GM23338 (cell line): ENCODE data around the gene ERBB4. TPM values are rescaled to one million over a fixed set of nuclear protein-coding genes. Genes with fewer than 3 reads are reported as not detected.

Experiments used
- ATAC-seq: fragments of 200-7000 bp; cut with Tn5 transposase; 3 replicates; pipeline ENCODE4 v1.9.1; 2020
- DNase-seq: peaks from one replicate; pipeline ENCODE4 v3.0.0-alpha.2; 2015; ENCODE audit warnings: low spot score
- H2AFZ ChIP-seq: fragments of 200-600 bp; sonication (generic); 2 replicates; pipeline ENCODE4 v1.8.0; 2016; ENCODE audit warnings: antibody characterized with exemption, mild to moderate bottlenecking, moderate library complexity
- H3F3A ChIP-seq: fragments of 200-600 bp; sonication (generic); replicated peaks from 2 replicates; pipeline ENCODE4 v1.8.0; 2017; ENCODE audit warnings: antibody characterized with exemption, mixed run types, low read depth
- H3K27ac ChIP-seq: fragments of 200-600 bp; sonication (generic); 2 replicates; pipeline ENCODE4 v1.6.1; 2016; ENCODE audit warnings: low read depth
- H3K27me3 ChIP-seq: fragments of 200-600 bp; sonication (generic); 2 replicates; pipeline ENCODE4 v1.8.0; 2016; ENCODE audit warnings: mild to moderate bottlenecking, mixed run types, moderate library complexity; ENCODE audit not compliant: insufficient read depth
- H3K36me3 ChIP-seq: fragments of 200-600 bp; sonication (generic); 2 replicates; pipeline ENCODE4 v1.8.0; 2016; ENCODE audit warnings: mild to moderate bottlenecking; ENCODE audit not compliant: insufficient read depth
- H3K4me1 ChIP-seq: fragments of 200-600 bp; sonication (generic); 2 replicates; pipeline ENCODE4 v1.8.0; 2016; ENCODE audit warnings: mild to moderate bottlenecking, moderate library complexity; ENCODE audit not compliant: insufficient read depth
- H3K4me2 ChIP-seq: fragments of 200-600 bp; sonication (generic); 2 replicates; pipeline ENCODE4 v1.7.1; 2017; ENCODE audit warnings: mixed run types
- H3K4me3 ChIP-seq: fragments of 200-600 bp; sonication (generic); 2 replicates; pipeline ENCODE4 v1.6.1; 2016; ENCODE audit warnings: mixed run types
- H3K79me2 ChIP-seq: fragments of 200-600 bp; sonication (generic); replicated peaks from 2 replicates; pipeline ENCODE4 v1.8.0; 2017; ENCODE audit warnings: mild to moderate bottlenecking; ENCODE audit not compliant: insufficient read depth
- H3K9me2 ChIP-seq: fragments of 200-600 bp; sonication (generic); 2 replicates; pipeline ENCODE4 v1.8.0; 2017; ENCODE audit not compliant: insufficient read depth
- H4K20me1 ChIP-seq: fragments of 200-600 bp; sonication (generic); replicated peaks from 2 replicates; pipeline ENCODE4 v1.8.0; 2017; ENCODE audit warnings: mild to moderate bottlenecking; ENCODE audit not compliant: insufficient read depth
- H3K27ac Mint-ChIP-seq: 2 replicates; pipeline ENCODE4 v1.8.0; 2020; ENCODE audit warnings: inconsistent platforms, mild to moderate bottlenecking, moderate library complexity, mixed read lengths
- H3K27me3 Mint-ChIP-seq: 3 replicates; pipeline ENCODE4 v1.8.0; 2022; ENCODE audit warnings: low read depth, mild to moderate bottlenecking, moderate library complexity, mixed read lengths, inconsistent platforms; ENCODE audit not compliant: insufficient read depth, poor library complexity
- H3K36me3 Mint-ChIP-seq: 3 replicates; pipeline ENCODE4 v1.8.0; 2021; ENCODE audit warnings: low read depth, mild to moderate bottlenecking, inconsistent platforms, moderate library complexity, mixed read lengths
- H3K4me1 Mint-ChIP-seq: 3 replicates; pipeline ENCODE4 v1.8.0; 2020; ENCODE audit warnings: mild to moderate bottlenecking, inconsistent platforms, mixed read lengths
- H3K4me3 Mint-ChIP-seq: 3 replicates; pipeline ENCODE4 v1.8.0; 2021; ENCODE audit warnings: moderate library complexity, mild to moderate bottlenecking, inconsistent platforms, mixed read lengths
- H3K9me3 Mint-ChIP-seq: 3 replicates; pipeline ENCODE4 v1.8.0; 2020; ENCODE audit warnings: moderate library complexity, mild to moderate bottlenecking, inconsistent platforms, mixed read lengths
- CREB1 ChIP-seq: fragments of 250-450 bp; sonication (Bioruptor Pico); IDR thresholded peaks from 2 replicates; pipeline ENCODE4 v1.5.0; 2020; ENCODE audit warnings: low read depth, mild to moderate bottlenecking, moderate library complexity
- ETS1 ChIP-seq: IDR thresholded peaks from 2 replicates; pipeline ENCODE4 v1.6.1; 2016; ENCODE audit warnings: antibody characterized with exemption
- EZH2 ChIP-seq: fragments of 200-600 bp; sonication (generic); IDR thresholded peaks from one replicate; pipeline ENCODE4 v1.8.0; 2017; ENCODE audit warnings: antibody characterized with exemption, mild to moderate bottlenecking, low read depth; ENCODE audit not compliant: unreplicated experiment
- EZH2phosphoT487 ChIP-seq: fragments of 200-600 bp; sonication (generic); IDR thresholded peaks from one replicate; pipeline ENCODE4 v1.8.1; 2018; ENCODE audit warnings: antibody characterized with exemption; ENCODE audit not compliant: unreplicated experiment
- JUNB ChIP-seq: IDR thresholded peaks from one replicate; pipeline ENCODE4 v1.6.1; 2016; ENCODE audit warnings: antibody characterized with exemption; ENCODE audit not compliant: unreplicated experiment
- NANOG ChIP-seq: IDR thresholded peaks from 2 replicates; pipeline ENCODE4 v1.6.1; 2016; ENCODE audit warnings: antibody characterized with exemption, borderline replicate concordance
- POLR2AphosphoS5 ChIP-seq: IDR thresholded peaks from 2 replicates; pipeline ENCODE4 v1.6.1; 2016; ENCODE audit warnings: antibody characterized with exemption, low read depth
- STAT1 ChIP-seq: IDR thresholded peaks from one replicate; pipeline ENCODE4 v1.6.1; 2016; ENCODE audit warnings: antibody characterized with exemption; ENCODE audit not compliant: unreplicated experiment
- ZNF114 ChIP-seq: fragments of 250-450 bp; sonication (Bioruptor Pico); IDR thresholded peaks from 2 replicates; pipeline ENCODE4 v1.5.0; 2020; ENCODE audit warnings: mild to moderate bottlenecking, moderate library complexity
- ZNF331 ChIP-seq: fragments of 250-450 bp; sonication (Bioruptor Pico); IDR thresholded peaks from 2 replicates; pipeline ENCODE4 v1.5.0; 2020; ENCODE audit warnings: low read depth, mild to moderate bottlenecking, moderate library complexity
- polyA plus RNA-seq: library from polyadenylated mRNA; unstranded; fragments of >200 nt; fragmentation: Nextera tagmentation; extraction: Ambion mirVana; gene quantifications from 2 replicates; pipeline ENCODE4 v1.2.1, GENCODE V29; 2016
- total RNA-seq: library from RNA; depleted of rRNA; stranded (reverse); fragments of >200 nt; shearing (Covaris generic); gene quantifications from 2 replicates; pipeline ENCODE4 v1.2.3, GENCODE V29; 2014
- TF ChIP-seq, protein P1 (sequence below): IDR thresholded peaks from one replicate; pipeline ENCODE4 v1.6.1; 2018; ENCODE audit warnings: antibody characterized with exemption; ENCODE audit not compliant: unreplicated experiment
- TF ChIP-seq, protein P2 (sequence below), 2 experiments: fragments of 200-600 bp in 1 of 2; sonication (generic) in 1 of 2; conservative IDR thresholded peaks; 2 replicates each; pipeline versions ENCODE4 v1.5.1 to v1.6.1; 2016 to 2017; ENCODE audit warnings: antibody characterized with exemption in 2 of 2, low read depth in 2 of 2, mild to moderate bottlenecking in 2 of 2, moderate library complexity in 1 of 2
- TF ChIP-seq, protein P3 (sequence below): fragments of 250-450 bp; sonication (Bioruptor Pico); IDR thresholded peaks from 2 replicates; pipeline ENCODE4 v1.5.0; 2020; ENCODE audit warnings: mild to moderate bottlenecking, moderate library complexity

The ERBB4 gene
- total and polyA plus RNA-seq, 2 experiments from 2014 or later = 0.73 to 1.1 TPM

GRCh38 chr2:211903961-211904360, 634.6 kb downstream of the ERBB4 start:
- H4K20me1 ChIP-seq = no peaks in the 10 kb centered on the region
- ATAC-seq = no peak
- Mint-ChIP-seq H3K4me1 (no peaks in the 10 kb centered on the region), H3K27me3 (no peaks in the 10 kb centered on the region), H3K36me3 (no peaks in the 10 kb centered on the region), H3K27ac (no peak overlapping the region), H3K9me3 (no peaks in the 10 kb centered on the region; the same call in 2 of the 3 replicates), H3K4me3 (no peak overlapping the region)
- no peaks in the 10 kb centered on the region for H3K27me3 ChIP-seq
- H3K79me2 ChIP-seq = no peaks in the 10 kb centered on the region
- no peaks in the 10 kb centered on the region for H3K36me3 ChIP-seq
- H2AFZ ChIP-seq = no peak overlapping the region
- H3K4me3 ChIP-seq = no peak overlapping the region
- no peak overlapping the region for H3K27ac ChIP-seq
- H3K4me1 ChIP-seq = no peaks in the 10 kb centered on the region
- H3F3A ChIP-seq = no peaks in the 10 kb centered on the region
- no peaks in the 10 kb centered on the region for H3K9me2 ChIP-seq
- DNase-seq = no peak
- H3K4me2 ChIP-seq = no peak overlapping the region
- no peak for TF ChIP-seq EZH2phosphoT487
- TF ChIP-seq STAT1 = no peak
- no peak for TF ChIP-seq ZNF114 (CRISPR knock-in tag)
- no peak for TF ChIP-seq ZNF331
- TF ChIP-seq EZH2 = no peak
- TF ChIP-seq NANOG = no peak
- TF ChIP-seq, protein P1, sequence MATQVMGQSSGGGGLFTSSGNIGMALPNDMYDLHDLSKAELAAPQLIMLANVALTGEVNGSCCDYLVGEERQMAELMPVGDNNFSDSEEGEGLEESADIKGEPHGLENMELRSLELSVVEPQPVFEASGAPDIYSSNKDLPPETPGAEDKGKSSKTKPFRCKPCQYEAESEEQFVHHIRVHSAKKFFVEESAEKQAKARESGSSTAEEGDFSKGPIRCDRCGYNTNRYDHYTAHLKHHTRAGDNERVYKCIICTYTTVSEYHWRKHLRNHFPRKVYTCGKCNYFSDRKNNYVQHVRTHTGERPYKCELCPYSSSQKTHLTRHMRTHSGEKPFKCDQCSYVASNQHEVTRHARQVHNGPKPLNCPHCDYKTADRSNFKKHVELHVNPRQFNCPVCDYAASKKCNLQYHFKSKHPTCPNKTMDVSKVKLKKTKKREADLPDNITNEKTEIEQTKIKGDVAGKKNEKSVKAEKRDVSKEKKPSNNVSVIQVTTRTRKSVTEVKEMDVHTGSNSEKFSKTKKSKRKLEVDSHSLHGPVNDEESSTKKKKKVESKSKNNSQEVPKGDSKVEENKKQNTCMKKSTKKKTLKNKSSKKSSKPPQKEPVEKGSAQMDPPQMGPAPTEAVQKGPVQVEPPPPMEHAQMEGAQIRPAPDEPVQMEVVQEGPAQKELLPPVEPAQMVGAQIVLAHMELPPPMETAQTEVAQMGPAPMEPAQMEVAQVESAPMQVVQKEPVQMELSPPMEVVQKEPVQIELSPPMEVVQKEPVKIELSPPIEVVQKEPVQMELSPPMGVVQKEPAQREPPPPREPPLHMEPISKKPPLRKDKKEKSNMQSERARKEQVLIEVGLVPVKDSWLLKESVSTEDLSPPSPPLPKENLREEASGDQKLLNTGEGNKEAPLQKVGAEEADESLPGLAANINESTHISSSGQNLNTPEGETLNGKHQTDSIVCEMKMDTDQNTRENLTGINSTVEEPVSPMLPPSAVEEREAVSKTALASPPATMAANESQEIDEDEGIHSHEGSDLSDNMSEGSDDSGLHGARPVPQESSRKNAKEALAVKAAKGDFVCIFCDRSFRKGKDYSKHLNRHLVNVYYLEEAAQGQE = no peak
- TF ChIP-seq, protein P2, sequence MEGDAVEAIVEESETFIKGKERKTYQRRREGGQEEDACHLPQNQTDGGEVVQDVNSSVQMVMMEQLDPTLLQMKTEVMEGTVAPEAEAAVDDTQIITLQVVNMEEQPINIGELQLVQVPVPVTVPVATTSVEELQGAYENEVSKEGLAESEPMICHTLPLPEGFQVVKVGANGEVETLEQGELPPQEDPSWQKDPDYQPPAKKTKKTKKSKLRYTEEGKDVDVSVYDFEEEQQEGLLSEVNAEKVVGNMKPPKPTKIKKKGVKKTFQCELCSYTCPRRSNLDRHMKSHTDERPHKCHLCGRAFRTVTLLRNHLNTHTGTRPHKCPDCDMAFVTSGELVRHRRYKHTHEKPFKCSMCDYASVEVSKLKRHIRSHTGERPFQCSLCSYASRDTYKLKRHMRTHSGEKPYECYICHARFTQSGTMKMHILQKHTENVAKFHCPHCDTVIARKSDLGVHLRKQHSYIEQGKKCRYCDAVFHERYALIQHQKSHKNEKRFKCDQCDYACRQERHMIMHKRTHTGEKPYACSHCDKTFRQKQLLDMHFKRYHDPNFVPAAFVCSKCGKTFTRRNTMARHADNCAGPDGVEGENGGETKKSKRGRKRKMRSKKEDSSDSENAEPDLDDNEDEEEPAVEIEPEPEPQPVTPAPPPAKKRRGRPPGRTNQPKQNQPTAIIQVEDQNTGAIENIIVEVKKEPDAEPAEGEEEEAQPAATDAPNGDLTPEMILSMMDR (conservative IDR thresholded peaks at IDR 0.05; ENCODE audit: low read depth in 2 of 2) = no peak
- TF ChIP-seq CREB1 (CRISPR knock-in tag) = no peak
- no peak for TF ChIP-seq JUNB
- no peak for TF ChIP-seq POLR2AphosphoS5
- TF ChIP-seq ETS1 = no peak
- TF ChIP-seq, protein P3, sequence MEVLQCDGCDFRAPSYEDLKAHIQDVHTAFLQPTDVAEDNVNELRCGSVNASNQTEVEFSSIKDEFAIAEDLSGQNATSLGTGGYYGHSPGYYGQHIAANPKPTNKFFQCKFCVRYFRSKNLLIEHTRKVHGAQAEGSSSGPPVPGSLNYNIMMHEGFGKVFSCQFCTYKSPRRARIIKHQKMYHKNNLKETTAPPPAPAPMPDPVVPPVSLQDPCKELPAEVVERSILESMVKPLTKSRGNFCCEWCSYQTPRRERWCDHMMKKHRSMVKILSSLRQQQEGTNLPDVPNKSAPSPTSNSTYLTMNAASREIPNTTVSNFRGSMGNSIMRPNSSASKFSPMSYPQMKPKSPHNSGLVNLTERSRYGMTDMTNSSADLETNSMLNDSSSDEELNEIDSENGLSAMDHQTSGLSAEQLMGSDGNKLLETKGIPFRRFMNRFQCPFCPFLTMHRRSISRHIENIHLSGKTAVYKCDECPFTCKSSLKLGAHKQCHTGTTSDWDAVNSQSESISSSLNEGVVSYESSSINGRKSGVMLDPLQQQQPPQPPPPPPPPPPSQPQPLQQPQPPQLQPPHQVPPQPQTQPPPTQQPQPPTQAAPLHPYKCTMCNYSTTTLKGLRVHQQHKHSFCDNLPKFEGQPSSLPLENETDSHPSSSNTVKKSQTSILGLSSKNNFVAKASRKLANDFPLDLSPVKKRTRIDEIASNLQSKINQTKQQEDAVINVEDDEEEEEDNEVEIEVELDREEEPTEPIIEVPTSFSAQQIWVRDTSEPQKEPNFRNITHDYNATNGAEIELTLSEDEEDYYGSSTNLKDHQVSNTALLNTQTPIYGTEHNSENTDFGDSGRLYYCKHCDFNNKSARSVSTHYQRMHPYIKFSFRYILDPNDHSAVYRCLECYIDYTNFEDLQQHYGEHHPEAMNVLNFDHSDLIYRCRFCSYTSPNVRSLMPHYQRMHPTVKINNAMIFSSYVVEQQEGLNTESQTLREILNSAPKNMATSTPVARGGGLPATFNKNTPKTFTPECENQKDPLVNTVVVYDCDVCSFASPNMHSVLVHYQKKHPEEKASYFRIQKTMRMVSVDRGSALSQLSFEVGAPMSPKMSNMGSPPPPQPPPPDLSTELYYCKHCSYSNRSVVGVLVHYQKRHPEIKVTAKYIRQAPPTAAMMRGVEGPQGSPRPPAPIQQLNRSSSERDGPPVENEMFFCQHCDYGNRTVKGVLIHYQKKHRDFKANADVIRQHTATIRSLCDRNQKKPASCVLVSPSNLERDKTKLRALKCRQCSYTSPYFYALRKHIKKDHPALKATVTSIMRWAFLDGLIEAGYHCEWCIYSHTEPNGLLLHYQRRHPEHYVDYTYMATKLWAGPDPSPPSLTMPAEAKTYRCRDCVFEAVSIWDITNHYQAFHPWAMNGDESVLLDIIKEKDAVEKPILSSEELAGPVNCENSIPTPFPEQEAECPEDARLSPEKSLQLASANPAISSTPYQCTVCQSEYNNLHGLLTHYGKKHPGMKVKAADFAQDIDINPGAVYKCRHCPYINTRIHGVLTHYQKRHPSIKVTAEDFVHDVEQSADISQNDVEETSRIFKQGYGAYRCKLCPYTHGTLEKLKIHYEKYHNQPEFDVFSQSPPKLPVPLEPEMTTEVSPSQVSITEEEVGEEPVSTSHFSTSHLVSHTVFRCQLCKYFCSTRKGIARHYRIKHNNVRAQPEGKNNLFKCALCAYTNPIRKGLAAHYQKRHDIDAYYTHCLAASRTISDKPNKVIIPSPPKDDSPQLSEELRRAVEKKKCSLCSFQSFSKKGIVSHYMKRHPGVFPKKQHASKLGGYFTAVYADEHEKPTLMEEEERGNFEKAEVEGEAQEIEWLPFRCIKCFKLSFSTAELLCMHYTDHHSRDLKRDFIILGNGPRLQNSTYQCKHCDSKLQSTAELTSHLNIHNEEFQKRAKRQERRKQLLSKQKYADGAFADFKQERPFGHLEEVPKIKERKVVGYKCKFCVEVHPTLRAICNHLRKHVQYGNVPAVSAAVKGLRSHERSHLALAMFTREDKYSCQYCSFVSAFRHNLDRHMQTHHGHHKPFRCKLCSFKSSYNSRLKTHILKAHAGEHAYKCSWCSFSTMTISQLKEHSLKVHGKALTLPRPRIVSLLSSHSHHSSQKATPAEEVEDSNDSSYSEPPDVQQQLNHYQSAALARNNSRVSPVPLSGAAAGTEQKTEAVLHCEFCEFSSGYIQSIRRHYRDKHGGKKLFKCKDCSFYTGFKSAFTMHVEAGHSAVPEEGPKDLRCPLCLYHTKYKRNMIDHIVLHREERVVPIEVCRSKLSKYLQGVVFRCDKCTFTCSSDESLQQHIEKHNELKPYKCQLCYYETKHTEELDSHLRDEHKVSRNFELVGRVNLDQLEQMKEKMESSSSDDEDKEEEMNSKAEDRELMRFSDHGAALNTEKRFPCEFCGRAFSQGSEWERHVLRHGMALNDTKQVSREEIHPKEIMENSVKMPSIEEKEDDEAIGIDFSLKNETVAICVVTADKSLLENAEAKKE = no peak
